Suprapubic skin (tissue), 4 donors: ENCODE results near the gene GPR176.

ENCODE experiments used
- CTCF ChIP-seq, 2 donors: fragments of 200-600 bp in 1 of 2; fragments of 450-650 bp in 1 of 2; sonication (generic) in 1 of 2; IDR thresholded peaks; one replicate each; pipeline ENCODE4 v1.5.1; 2016 to 2019; ENCODE audit warnings: antibody characterized with exemption in 2 of 2, mild to moderate bottlenecking in 1 of 2, moderate library complexity in 1 of 2
- POLR2A ChIP-seq, 2 donors: fragments of 450-650 bp; IDR thresholded peaks; one replicate each; pipeline ENCODE4 v1.6.1; 2017; ENCODE audit warnings: antibody characterized with exemption in 2 of 2, mild to moderate bottlenecking in 2 of 2, moderate library complexity in 2 of 2
- POLR2AphosphoS5 ChIP-seq, 3 donors: sonication (generic); formaldehyde crosslinking; IDR thresholded peaks; one replicate each; pipeline ENCODE4 v1.6.1; 2017; ENCODE audit warnings: antibody characterized with exemption in 3 of 3

DNA sequence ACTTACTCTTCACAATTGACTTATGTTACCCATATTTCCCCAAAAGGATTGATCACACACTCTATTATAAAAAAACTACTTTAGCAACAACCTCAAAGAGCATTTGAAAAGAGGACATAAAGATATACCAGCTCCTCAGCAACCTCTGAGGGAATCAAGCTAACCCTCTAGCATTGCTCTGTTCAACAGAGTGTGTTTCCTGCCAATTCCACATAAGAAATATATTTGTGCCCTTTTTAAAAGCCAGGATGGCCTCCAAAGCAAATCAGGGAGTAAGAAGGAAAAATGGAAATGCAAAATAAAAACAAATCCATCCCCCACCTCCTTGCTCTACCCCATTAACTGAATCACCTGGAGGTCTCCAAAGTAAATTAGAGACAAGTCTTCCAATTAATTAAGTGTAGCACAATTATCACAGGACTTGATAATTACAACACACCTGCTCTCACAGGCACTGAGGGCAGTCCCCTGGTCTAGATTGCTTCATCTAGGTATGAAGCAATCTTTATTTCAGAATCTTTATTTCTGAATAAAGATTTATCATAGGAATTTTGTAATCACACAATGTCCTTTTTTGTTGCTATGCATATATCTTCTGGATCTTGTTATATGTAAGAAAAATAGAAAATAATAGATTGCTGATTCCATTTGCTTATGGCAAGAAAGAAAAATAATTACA lies 34.8 kb downstream of the GPR176 start:
- TF ChIP-seq POLR2A (IDR thresholded peaks at IDR 0.05) (no peak), CTCF (IDR thresholded peaks at IDR 0.05) (no peak), POLR2AphosphoS5 (IDR thresholded peaks at IDR 0.05) (no peak)
